ENCODE data around the gene UBR2.

- TF ChIP-seq POLR2A (IDR thresholded peaks at IDR 0.05; ENCODE audit: low read depth, low read length): no peak
- no peak for TF ChIP-seq MAX (IDR thresholded peaks at IDR 0.05; ENCODE audit: insufficient read depth, insufficient read length)
- TF ChIP-seq CTCF (IDR thresholded peaks at IDR 0.05; ENCODE audit: extremely low read depth in 1 of 2, insufficient read depth in 1 of 2, low read depth in 1 of 2, low read length in 2 of 2): no peak
- TF ChIP-seq GATA2 (IDR thresholded peaks at IDR 0.05; ENCODE audit: insufficient read depth, insufficient read length, low read depth, low read length): no peak
Observed at GRCh38 chr6:42525206-42525605, 38.6 kb upstream of the UBR2 start.

Data from endothelial cell of umbilical vein (primary cell).